Fibroblast of the conjunctiva (primary cell): Measurements from ENCODE around the gene MAJIN.

Experiments
- DNase-seq: peaks from one replicate; pipeline ENCODE4 v3.0.0-alpha.2; 2010; ENCODE audit warnings: low read depth

The MAJIN gene

DNA sequence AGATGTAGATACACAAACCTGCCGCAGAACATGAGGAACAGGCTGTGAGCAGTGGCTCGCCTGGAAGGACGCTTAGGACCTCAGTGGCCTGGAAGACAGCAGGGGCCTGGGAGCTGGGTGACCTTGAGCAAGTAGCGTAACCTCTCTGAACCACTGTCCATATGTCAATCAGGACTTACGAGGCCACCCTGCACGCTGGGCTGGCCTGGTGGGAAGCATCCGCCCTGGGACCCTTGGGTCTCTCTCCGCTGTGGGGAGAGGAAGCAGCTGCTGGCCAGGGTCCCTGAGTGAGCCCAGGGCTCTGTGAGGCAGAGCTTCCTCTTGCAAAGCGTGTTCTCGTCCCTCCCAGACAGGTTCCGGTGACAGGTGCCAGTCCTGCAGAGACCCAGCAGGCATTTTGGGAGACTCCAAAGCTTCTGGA, 79.5 kb downstream of the MAJIN start:
- no peak for DNase-seq

DNA sequence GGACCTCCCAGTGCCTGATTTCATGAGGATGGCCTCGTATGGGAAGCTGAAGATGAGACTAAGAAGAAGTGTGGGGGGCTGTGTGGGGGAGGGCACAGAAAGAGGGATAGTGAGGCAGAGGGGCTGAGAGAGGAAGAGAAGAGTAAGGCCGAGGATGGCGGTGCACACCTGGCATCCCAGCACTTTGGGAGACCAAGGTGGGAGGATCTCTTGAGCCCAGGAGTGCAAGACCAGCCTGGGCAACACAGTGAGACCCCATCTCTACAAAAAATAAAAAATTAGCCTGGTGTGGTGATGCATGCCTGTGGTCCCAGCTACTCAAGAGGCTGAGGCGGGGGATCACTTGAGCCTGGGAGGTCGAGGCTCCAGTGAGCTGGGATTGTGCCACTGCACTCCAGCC, 80.0 kb downstream of the MAJIN start:
- no peak for DNase-seq

DNA sequence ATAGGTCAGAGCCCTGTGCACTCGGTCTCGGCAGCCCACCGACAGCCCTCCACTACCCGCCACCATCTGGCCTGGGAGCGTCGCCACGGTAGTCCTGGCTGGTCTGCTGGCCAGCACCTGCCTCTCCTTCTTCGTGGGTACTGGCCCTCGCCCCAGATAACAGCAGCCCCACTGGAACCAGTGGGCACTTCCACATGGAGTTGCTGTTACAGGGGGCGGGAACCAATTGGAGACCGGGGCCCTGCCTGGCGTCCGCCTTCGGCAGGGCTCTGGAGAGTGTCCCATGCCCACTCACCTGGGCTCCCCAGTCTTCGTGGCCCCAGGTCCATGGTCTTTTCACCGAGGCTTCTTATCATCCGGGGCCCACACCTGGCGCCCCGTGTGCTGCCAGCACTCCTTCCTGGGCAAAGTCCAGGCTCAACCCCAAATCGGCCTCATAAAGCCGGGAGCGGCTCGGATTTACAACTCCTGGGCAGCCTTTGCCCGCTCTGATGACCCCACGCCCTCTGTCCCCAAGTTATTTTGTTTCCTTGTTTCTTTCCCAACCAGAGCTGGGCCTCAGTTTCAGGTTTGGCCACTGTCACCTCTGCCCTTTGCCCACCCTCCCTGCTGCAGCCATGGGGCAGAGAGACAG, 80.6 kb downstream of the MAJIN start:
- DNase-seq, result no peak

GRCh38 chr11:64890522-64890939, 81.4 kb downstream of the MAJIN start:
- DNase-seq, result no peak

GRCh38 chr11:64888729-64889511, 83.0 kb downstream of the MAJIN start:
- DNase-seq, result no peak

DNA sequence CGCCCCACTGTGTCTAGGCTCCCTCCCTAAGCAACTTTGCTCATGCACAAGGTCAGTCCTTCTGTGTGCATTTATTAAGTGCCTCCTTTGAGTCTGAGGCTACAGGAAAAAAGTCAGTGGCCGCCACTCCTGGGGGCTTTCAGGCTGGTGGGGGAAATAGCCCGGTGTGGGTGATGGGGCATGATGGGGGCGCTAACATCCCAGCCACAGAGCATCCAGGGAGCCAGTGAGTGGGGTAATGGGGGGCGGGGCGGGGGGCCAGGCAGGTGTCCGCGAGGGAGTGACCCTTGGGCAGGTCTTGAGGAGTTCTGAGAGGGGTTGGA, 83.5 kb downstream of the MAJIN start:
- no peak for DNase-seq
